HG03354 (cell line): Measurements from ENCODE around the gene YWHAE.
"Not testable (repeated sequence)": the region's sequence is repeated elsewhere in the genome, so short reads cannot be mapped to it uniquely, and the experiment has no call there.

Experiments
- ATAC-seq: cut with Tn5 transposase; IDR thresholded peaks from one replicate; pipeline ENCODE4 v1.9.1; 2021; ENCODE audit warnings: mild to moderate bottlenecking; ENCODE audit not compliant: unreplicated experiment, poor library complexity, severe bottlenecking

YWHAE gene

GRCh38 chr17:1347589-1348323, 52.3 kb downstream of the YWHAE start:
- no peak for ATAC-seq

DNA sequence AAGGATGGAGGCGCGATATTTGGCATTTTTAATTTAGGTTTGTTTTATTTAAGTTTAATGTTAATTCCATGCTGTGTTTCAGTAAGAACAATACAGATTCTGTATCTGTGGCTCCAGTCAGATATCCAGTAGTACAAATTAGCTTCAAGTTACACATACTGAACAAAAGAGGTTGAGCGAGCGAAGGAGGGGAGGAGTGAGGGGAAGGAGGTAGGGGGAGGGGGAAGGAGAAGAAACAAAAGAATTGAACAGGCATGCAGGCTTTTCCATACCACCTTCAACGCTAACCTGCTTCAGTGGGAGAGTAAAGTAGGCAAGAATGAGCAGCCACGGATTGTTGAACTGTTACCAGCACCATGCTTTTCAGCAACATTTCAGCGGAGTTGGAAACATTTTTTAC, 55.5 kb downstream of the YWHAE start:
- no peak for ATAC-seq

DNA sequence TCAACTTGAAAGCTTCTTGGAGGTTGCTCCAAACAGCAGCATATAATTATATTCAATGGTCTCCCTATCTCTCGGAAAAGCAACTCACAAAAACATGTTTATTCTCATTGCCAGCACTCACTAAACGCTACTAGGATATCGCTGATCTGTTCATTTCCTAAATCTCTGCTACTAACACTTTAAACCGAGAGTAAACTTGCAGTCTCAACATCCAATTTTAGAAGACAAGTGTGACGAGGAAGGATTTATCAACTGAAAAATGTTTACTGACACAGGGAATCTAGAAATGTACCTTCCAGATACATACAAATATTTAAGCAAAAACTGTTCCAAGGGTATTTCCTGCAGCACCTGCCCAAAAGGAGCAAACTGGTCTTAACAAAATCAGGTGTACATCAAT, 56.5 kb downstream of the YWHAE start:
- ATAC-seq = no peak

- no peak for ATAC-seq
These were observed 59.7 kb downstream of the YWHAE start for GRCh38 chr17:1340371-1340770.

DNA sequence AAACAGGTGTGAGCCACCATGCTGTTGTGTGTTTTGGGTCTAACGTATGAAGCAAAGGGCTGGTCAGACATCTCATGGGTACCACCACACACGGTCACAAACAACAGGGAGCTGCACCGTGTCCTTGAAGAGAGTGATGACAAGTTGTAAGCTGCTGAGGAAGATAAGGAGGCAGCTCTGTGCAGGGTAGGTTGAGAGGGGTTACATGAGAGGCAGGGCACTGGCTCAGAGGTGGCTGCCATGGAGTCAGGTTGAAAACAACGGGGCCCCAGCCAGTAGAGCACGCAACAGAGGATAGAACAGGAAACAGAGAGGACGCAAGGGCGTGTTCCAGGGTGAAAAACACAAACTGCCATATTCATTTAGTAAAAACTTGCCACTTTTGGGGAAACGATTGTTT, 68.3 kb downstream of the YWHAE start:
- no peak for ATAC-seq

- ATAC-seq = no peak
These were observed 70.2 kb downstream of the YWHAE start for GRCh38 chr17:1329745-1330343.

- ATAC-seq = no peak
These were observed 71.6 kb downstream of the YWHAE start for GRCh38 chr17:1328437-1328836.

DNA sequence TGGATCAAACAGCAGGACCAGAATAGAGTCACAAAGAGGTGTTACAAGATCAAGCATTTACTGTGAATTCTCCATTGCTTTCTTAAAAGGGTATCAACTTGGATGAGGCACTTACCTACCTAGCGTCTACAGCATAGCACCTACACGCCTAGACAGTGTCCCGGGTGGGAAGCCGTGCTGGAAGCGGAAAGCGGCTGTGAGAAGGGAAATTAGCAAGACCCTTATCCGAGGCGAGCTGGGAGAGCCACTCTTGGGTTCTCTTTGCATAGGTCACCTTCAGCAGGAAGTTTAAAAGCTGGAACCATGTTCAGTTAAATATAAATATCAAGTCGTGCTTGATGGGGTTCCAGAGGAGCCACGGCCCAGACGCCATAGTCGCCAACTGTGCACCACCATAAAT, 74.3 kb downstream of the YWHAE start:
- no peak for ATAC-seq

GRCh38 chr17:1324201-1324771, 75.7 kb downstream of the YWHAE start:
- ATAC-seq = no peak

GRCh38 chr17:1323336-1323735, 76.7 kb downstream of the YWHAE start:
- ATAC-seq = no peak

- ATAC-seq = no peak
These were observed 77.5 kb downstream of the YWHAE start for GRCh38 chr17:1322480-1322879.

DNA sequence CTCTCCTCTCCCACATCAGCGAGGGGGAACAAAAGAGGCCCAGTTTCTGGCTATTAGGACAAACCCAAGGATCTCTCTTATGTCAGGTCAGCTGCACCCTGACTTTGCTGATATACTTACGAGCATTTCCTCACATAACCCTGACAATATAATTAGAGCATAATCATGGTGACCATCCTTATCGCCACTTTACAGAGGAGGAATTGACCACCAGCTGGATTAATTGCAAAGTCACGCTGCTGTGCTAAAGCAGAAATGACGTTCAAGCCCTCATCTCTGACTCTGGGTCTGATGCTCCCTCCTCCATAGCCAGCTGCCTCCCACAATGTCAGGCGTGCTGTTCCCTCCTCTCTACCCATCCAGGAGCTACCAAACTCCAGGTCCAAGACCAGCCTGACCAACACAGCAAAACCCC, 78.0 kb downstream of the YWHAE start:
- ATAC-seq = no peak

DNA sequence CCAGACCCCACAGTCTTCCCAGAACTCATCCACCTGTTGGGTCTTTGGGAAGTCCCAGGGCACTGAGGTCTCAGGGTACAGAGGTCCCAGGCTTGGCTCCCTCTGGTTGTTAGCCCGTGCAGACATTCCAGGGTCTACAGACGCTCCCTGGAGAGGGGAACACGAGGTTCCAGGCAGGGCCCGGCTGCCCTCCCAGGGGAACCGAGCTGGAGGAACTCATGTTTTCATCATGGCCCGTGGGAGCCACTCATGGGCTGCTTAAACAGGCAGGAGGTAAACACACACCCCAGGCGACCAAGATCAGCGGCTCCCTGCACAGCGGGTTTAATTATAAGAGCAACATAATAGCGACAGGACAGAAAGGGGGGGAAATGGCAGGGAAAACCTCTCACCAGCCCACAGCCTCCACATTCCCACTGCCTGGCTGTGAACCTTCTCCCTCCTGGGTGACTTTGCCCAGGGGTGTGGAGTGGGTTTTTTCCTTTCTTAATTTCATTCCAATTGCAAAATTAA, 84.1 kb downstream of the YWHAE start:
- ATAC-seq = no peak

- no peak for ATAC-seq
These were observed 84.6 kb downstream of the YWHAE start for GRCh38 chr17:1315409-1315808.

- no peak for ATAC-seq
These were observed 86.6 kb downstream of the YWHAE start for GRCh38 chr17:1313270-1314005.

DNA sequence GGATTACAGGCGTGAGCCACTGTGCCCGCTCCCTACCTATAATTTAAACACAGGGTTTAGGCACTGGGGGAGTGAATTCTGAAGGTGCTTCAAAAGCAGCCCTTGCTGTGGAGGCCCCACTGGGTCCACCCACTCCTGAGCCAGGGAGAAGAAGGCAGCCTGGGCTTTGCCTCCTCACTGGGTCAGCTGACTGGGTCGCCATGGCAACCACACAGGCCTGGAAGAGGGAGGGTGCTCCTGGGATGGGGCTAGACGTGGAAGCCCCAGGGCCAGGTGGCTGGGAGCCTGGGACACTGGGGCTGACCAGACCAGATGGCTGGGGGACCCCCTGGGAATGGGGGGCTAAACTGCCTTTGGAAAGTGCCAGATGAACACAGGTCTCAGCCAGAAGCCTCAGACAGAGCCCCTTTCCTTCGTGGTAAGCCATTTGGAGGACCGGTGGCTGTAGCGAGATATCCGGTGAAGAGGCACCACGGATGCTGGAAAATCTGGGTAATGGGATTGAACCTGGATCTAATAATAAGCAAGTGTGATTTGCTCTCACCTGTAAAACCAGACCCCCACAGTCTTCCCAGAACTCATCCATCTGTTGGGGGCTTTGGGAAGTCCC, 87.7 kb downstream of the YWHAE start:
- ATAC-seq = no peak

GRCh38 chr17:1307829-1308228, 92.2 kb downstream of the YWHAE start:
- ATAC-seq = not testable (repeated sequence)

DNA sequence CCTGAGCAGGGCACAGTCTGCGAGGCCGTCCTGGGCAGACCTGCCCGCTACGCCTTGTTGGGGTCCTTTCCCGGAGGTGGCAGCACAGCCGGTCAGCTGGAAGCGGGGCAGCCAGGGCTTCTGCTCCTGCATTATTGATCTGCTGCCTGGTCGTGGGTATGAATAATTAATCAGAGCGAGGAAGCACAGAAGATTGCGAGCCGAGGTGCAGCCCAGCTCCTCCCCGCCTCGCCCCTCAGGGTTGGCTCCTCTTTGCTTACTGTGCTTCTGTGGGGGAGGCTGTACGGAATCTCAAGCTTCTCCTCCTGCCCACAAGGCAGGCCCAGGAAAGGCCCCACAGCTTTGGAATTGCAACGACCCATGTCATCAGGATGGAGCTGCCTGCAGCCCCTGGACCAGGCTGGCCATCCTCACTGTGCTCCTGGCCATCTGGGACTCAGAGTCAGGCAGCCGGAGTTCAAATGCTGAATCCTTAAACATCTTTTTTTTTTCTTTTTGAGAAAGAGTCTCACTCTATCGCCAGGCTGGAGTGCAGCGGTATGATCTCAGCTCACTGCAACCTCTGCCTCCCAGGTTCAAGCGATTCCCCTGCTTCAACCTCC, 95.0 kb downstream of the YWHAE start:
- ATAC-seq = no peak

- ATAC-seq = no peak
These were observed 95.5 kb downstream of the YWHAE start for GRCh38 chr17:1304522-1304921.

GRCh38 chr17:1302761-1303160, 97.3 kb downstream of the YWHAE start:
- no peak for ATAC-seq
